ENCODE measurements around the gene POU3F1.

Gene POU3F1

GRCh38 chr1:38074302-38074677 is 27.7 kb upstream of the POU3F1 start:
- no peak for DNase-seq

- no peak for DNase-seq
Measured at GRCh38 chr1:38073534-38074301, 27.1 kb upstream of the POU3F1 start.

GRCh38 chr1:38072858-38073257 is 26.3 kb upstream of the POU3F1 start:
- no peak for DNase-seq

GRCh38 chr1:38071312-38072256 is 25.0 kb upstream of the POU3F1 start:
- no peak for DNase-seq

- DNase-seq = no peak
Measured at GRCh38 chr1:38068980-38069340, 22.4 kb upstream of the POU3F1 start.

GRCh38 chr1:38068220-38068979 is 21.8 kb upstream of the POU3F1 start:
- peak in 1 of 58 donors; percentile 21 for DNase-seq

- DNase-seq = peak in 26 of 58 donors; percentile 10 to 68 (median 34)
Measured at GRCh38 chr1:38064197-38064903, 17.8 kb upstream of the POU3F1 start.

- DNase-seq = no peak
Measured at GRCh38 chr1:38063616-38064015, 17.0 kb upstream of the POU3F1 start.

GRCh38 chr1:38062361-38063288 is 16.0 kb upstream of the POU3F1 start:
- DNase-seq = no peak

GRCh38 chr1:38061883-38062328 is 15.3 kb upstream of the POU3F1 start:
- no peak for DNase-seq

- no peak for DNase-seq
Measured at GRCh38 chr1:38061290-38061689, 14.7 kb upstream of the POU3F1 start.

GRCh38 chr1:38060498-38060897 is 13.9 kb upstream of the POU3F1 start:
- DNase-seq = no peak

GRCh38 chr1:38059635-38060250 is 13.2 kb upstream of the POU3F1 start:
- no peak for DNase-seq

GRCh38 chr1:38055965-38056364 is 9.4 kb upstream of the POU3F1 start:
- DNase-seq = no peak

GRCh38 chr1:38055398-38055797 is 8.8 kb upstream of the POU3F1 start:
- no peak for DNase-seq

GRCh38 chr1:38053416-38054091 is 7.0 kb upstream of the POU3F1 start:
- no peak for DNase-seq

- no peak for DNase-seq
Measured at GRCh38 chr1:38052750-38053415, 6.3 kb upstream of the POU3F1 start.

- no peak for DNase-seq
Measured at GRCh38 chr1:38051079-38051543, 4.5 kb upstream of the POU3F1 start.
